CD4-positive, alpha-beta T cell treated with Interleukin-15 for 4 hours (primary cell): ENCODE data around the gene USP17L13.
"Not testable (repeated sequence)": the region's sequence is repeated elsewhere in the genome, so short reads cannot be mapped to it uniquely, and the experiment has no call there.

ENCODE experiments used
- DNase-seq: peaks from one replicate; pipeline ENCODE4 v3.0.0-alpha.2; 2020; ENCODE audit warnings: low spot score

Gene USP17L13, protein sequence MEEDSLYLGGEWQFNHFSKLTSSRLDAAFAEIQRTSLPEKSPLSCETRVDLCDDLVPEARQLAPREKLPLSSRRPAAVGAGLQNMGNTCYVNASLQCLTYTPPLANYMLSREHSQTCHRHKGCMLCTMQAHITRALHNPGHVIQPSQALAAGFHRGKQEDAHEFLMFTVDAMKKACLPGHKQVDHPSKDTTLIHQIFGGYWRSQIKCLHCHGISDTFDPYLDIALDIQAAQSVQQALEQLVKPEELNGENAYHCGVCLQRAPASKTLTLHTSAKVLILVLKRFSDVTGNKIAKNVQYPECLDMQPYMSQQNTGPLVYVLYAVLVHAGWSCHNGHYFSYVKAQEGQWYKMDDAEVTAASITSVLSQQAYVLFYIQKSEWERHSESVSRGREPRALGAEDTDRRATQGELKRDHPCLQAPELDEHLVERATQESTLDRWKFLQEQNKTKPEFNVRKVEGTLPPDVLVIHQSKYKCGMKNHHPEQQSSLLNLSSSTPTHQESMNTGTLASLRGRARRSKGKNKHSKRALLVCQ

DNA sequence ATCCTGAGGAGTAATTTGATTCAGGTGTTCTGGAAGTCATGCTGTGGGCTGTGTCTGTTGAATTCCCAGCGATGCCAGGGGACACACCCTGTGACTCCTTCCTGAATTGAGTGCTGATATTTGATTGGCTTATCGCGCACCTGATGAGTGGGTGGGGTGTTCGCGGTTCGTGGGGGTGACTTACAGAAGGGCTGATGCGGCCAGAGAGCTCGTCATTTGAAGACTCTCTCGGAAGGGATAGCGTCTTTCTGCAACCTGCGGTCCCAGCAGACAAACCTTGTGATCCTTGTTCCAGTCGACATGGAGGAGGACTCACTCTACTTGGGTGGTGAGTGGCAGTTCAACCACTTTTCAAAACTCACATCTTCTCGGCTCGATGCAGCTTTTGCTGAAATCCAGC, at the start of gene USP17L13:
Gene USP17L13 (plus strand): TSS at position 301 of the 400 bp plus-strand sequence. CDS start 0 bp downstream, at position 301.
- not testable (repeated sequence) for DNase-seq

DNA sequence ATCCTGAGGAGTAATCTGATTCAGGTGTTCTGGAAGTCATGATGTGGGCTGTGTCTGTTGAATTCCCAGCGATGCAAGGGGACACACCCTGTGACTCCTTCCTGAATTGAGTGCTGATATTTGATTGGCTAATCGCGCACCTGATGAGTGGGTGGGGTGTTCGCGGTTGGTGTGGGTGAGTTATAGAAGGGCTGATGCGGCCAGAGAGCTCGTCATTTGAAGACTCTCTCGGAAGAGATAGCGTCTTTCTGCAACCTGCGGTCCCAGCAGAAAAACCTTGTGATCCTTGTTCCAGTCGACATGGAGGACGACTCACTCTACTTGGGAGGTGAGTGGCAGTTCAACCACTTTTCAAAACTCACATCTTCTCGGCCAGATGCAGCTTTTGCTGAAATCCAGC, 14.3 kb upstream of the USP17L13 start, which contains the start of gene USP17L10:
Gene USP17L10 (plus strand): TSS at position 301 of the 400 bp plus-strand sequence. CDS start 0 bp downstream, at position 301.
- DNase-seq, result not testable (repeated sequence)

DNA sequence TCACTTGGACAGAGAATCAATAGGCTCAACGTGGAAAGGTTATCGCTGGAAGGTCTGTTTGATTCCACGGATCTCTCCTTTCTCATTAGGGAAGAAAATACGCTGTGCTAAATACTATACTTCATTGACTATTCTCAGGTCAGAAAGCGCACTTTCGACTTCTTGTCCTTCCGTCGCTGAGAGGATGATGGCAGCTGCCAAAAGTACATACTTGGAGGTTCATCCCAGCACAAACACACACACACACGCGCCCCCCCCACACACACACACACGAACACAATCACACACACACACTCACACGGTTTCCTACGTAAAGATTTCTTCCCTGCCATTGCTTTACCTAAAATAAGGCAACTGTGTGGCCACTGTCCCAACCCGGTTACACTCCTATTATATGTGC, 10.0 kb upstream of the USP17L13 start:
- not testable (repeated sequence) for DNase-seq

DNA sequence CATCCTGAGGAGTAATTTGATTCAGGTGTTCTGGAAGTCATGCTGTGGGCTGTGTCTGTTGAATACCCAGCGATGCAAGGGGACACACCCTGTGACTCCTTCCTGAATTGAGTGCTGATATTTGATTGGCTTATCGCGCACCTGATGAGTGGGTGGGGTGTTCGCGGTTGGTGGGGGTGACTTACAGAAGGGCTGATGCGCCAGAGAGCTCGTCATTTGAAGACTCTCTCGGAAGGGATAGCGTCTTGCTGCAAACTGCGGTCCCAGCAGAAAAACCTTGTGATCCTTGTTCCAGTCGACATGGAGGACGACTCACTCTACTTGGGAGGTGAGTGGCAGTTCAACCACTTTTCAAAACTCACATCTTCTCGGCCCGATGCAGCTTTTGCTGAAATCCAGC, 9.6 kb upstream of the USP17L13 start, which contains the start of gene USP17L11:
Gene USP17L11 (plus strand): TSS at position 301 of the 400 bp plus-strand sequence. CDS start 0 bp downstream, at position 301.
- not testable (repeated sequence) for DNase-seq

DNA sequence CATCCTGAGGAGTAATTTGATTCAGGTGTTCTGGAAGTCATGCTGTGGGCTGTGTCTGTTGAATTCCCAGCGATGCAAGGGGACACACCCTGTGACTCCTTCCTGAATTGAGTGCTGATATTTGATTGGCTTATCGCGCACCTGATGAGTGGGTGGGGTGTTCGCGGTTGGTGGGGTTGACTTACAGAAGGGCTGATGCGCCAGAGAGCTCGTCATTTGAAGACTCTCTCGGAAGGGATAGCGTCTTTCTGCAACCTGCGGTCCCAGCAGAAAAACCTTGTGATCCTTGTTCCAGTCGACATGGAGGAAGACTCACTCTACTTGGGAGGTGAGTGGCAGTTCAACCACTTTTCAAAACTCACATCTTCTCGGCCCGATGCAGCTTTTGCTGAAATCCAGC, 4.8 kb upstream of the USP17L13 start, which contains the start of gene USP17L12:
Gene USP17L12 (plus strand): TSS at position 301 of the 400 bp plus-strand sequence. CDS start 0 bp downstream, at position 301.
- DNase-seq, result not testable (repeated sequence)

DNA sequence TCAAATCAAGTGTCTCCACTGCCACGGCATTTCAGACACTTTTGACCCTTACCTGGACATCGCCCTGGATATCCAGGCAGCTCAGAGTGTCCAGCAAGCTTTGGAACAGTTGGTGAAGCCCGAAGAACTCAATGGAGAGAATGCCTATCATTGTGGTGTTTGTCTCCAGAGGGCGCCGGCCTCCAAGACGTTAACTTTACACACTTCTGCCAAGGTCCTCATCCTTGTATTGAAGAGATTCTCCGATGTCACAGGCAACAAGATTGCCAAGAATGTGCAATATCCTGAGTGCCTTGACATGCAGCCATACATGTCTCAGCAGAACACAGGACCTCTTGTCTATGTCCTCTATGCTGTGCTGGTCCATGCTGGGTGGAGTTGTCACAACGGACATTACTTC, 5.6 kb downstream of the USP17L13 start:
- DNase-seq, result not testable (repeated sequence)

DNA sequence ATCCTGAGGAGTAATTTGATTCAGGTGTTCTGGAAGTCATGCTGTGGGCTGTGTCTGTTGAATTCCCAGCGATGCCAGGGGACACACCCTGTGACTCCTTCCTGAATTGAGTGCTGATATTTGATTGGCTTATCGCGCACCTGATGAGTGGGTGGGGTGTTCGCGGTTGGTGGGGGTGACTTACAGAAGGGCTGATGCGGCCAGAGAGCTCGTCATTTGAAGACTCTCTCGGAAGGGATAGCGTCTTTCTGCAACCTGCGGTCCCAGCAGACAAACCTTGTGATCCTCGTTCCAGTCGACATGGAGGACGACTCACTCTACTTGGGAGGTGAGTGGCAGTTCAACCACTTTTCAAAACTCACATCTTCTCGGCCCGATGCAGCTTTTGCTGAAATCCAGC, 9.4 kb downstream of the USP17L13 start, which contains the start of gene USP17L15:
Gene USP17L15 (plus strand): TSS at position 301 of the 400 bp plus-strand sequence. CDS start 0 bp downstream, at position 301.
- not testable (repeated sequence) for DNase-seq

DNA sequence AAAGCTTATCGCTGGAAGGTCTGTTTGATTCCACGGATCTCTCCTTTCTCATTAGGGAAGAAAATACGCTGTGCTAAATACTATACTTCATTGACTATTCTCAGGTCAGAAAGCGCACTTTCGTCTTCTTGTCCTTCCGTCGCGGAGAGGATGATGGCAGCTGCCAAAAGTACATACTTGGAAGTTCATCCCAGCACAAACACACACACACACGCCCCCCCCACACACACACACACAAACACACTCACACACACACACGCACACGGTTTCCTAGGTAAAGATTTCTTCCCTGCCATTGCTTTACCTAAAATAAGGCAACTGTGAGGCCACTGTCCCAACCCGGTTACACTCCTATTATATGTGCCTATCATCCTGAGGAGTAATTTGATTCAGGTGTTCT, 13.8 kb downstream of the USP17L13 start:
- DNase-seq, result peak; percentile 6

DNA sequence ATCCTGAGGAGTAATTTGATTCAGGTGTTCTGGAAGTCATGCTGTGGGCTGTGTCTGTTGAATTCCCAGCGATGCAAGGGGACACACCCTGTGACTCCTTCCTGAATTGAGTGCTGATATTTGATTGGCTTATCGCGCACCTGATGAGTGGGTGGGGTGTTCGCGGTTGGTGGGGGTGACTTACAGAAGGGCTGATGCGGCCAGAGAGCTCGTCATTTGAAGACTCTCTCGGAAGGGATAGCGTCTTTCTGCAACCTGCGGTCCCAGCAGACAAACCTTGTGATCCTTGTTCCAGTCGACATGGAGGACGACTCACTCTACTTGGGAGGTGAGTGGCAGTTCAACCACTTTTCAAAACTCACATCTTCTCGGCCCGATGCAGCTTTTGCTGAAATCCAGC, 18.9 kb downstream of the USP17L13 start, which contains the start of gene USP17L17:
Gene USP17L17 (plus strand): TSS at position 301 of the 400 bp plus-strand sequence. CDS start 0 bp downstream, at position 301.
- not testable (repeated sequence) for DNase-seq

DNA sequence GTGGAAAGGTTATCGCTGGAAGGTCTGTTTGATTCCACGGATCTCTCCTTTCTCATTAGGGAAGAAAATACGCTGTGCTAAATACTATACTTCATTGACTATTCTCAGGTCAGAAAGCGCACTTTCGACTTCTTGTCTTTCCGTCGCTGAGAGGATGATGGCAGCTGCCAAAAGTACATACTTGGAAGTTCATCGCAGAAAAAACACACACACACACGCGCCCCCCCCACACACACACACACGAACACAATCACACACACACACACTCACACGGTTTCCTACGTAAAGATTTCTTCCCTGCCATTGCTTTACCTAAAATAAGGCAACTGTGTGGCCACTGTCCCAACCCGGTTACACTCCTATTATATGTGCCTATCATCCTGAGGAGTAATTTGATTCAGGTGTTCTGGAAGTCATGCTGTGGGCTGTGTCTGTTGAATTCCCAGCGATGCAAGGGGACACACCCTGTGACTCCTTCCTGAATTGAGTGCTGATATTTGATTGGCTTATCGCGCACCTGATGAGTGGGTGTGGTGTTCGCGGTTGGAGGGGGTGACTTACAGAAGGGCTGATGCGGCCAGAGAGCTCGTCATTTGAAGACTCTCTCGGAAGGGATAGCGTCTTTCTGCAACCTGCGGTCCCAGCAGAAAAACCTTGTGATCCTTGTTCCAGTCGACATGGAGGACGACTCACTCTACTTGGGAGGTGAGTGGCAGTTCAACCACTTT, 23.4 kb downstream of the USP17L13 start, which contains the start of gene USP17L18:
Gene USP17L18 (plus strand): TSS at position 678 of the 728 bp plus-strand sequence. CDS start 0 bp downstream, at position 678.
- not testable (repeated sequence) for DNase-seq

DNA sequence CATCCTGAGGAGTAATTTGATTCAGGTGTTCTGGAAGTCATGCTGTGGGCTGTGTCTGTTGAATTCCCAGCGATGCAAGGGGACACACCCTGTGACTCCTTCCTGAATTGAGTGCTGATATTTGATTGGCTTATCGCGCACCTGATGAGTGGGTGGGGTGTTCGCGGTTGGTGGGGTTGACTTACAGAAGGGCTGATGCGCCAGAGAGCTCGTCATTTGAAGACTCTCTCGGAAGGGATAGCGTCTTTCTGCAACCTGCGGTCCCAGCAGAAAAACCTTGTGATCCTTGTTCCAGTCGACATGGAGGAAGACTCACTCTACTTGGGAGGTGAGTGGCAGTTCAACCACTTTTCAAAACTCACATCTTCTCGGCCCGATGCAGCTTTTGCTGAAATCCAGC, 28.4 kb downstream of the USP17L13 start, which contains the start of gene USP17L19:
Gene USP17L19 (plus strand): TSS at position 301 of the 400 bp plus-strand sequence. CDS start 0 bp downstream, at position 301.
- DNase-seq, result not testable (repeated sequence)

DNA sequence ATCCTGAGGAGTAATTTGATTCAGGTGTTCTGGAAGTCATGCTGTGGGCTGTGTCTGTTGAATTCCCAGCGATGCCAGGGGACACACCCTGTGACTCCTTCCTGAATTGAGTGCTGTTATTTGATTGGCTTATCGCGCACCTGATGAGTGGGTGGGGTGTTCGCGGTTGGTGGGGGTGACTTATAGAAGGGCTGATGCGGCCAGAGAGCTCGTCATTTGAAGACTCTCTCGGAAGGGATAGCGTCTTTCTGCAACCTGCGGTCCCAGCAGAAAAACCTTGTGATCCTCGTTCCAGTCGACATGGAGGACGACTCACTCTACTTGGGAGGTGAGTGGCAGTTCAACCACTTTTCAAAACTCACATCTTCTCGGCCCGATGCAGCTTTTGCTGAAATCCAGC, 33.1 kb downstream of the USP17L13 start, which contains the start of gene USP17L20:
Gene USP17L20 (plus strand): TSS at position 301 of the 400 bp plus-strand sequence. CDS start 0 bp downstream, at position 301.
- not testable (repeated sequence) for DNase-seq

DNA sequence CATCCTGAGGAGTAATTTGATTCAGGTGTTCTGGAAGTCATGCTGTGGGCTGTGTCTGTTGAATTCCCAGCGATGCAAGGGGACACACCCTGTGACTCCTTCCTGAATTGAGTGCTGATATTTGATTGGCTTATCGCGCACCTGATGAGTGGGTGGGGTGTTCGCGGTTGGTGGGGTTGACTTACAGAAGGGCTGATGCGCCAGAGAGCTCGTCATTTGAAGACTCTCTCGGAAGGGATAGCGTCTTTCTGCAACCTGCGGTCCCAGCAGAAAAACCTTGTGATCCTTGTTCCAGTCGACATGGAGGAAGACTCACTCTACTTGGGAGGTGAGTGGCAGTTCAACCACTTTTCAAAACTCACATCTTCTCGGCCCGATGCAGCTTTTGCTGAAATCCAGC, 37.9 kb downstream of the USP17L13 start, which contains the start of gene USP17L21:
Gene USP17L21 (plus strand): TSS at position 301 of the 400 bp plus-strand sequence. CDS start 0 bp downstream, at position 301.
- DNase-seq, result not testable (repeated sequence)

DNA sequence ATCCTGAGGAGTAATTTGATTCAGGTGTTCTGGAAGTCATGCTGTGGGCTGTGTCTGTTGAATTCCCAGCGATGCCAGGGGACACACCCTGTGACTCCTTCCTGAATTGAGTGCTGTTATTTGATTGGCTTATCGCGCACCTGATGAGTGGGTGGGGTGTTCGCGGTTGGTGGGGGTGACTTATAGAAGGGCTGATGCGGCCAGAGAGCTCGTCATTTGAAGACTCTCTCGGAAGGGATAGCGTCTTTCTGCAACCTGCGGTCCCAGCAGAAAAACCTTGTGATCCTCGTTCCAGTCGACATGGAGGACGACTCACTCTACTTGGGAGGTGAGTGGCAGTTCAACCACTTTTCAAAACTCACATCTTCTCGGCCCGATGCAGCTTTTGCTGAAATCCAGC, 42.6 kb downstream of the USP17L13 start, which contains the start of gene USP17L22:
Gene USP17L22 (plus strand): TSS at position 301 of the 400 bp plus-strand sequence. CDS start 0 bp downstream, at position 301.
- not testable (repeated sequence) for DNase-seq

DNA sequence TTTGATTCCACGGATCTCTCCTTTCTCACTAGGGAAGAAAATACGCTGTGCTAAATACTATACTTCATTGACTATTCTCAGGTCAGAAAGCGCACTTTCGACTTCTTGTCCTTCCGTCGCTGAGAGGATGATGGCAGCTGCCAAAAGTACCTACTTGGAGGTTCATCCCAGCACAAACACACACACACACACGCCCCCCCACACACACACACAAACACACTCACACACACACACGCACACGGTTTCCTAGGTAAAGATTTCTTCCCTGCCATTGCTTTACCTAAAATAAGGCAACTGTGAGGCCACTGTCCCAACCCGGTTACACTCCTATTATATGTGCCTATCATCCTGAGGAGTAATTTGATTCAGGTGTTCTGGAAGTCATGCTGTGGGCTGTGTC, 47.0 kb downstream of the USP17L13 start:
- DNase-seq, result not testable (repeated sequence)
